ENCODE measurements around the gene ALG14.
A peak's percentile ranks its signal among the peaks of the same experiment; 100 is the strongest.
"Not testable (repeated sequence)": the region's sequence is repeated elsewhere in the genome, so short reads cannot be mapped to it uniquely, and the experiment has no call there.

The ALG14 gene

GRCh38 chr1:95072532-95073419, at the start of gene ALG14:
TSS of gene ALG14 (minus strand) at chr1:95072951. CDS start at chr1:95072898, 53 bp downstream.
- peak; percentile 94 for DNase-seq (ENCODE audit: low read depth)

- DNase-seq (ENCODE audit: low read depth) = no peak
These were observed 49.5 kb upstream of the ALG14 start for GRCh38 chr1:95122151-95122697.

- no peak for DNase-seq (ENCODE audit: low read depth)
These were observed 46.5 kb upstream of the ALG14 start for GRCh38 chr1:95119273-95119672.

GRCh38 chr1:95118710-95119109, 46.0 kb upstream of the ALG14 start:
- no peak for DNase-seq (ENCODE audit: low read depth)

- no peak for DNase-seq (ENCODE audit: low read depth)
These were observed 45.3 kb upstream of the ALG14 start for GRCh38 chr1:95118067-95118499.

GRCh38 chr1:95117207-95118066, 44.7 kb upstream of the ALG14 start, which contains the start of gene TLCD4:
TSS of gene TLCD4 (plus strand) at chr1:95117355. CDS start at chr1:95143902, 26,547 bp downstream.
- peak; percentile 46 for DNase-seq (ENCODE audit: low read depth)

GRCh38 chr1:95116580-95117206, 43.9 kb upstream of the ALG14 start:
- peak; percentile 24 for DNase-seq (ENCODE audit: low read depth)

- no peak for DNase-seq (ENCODE audit: low read depth)
These were observed 43.0 kb upstream of the ALG14 start for GRCh38 chr1:95115708-95116137.

- no peak for DNase-seq (ENCODE audit: low read depth)
These were observed 40.9 kb upstream of the ALG14 start for GRCh38 chr1:95113684-95114083.

GRCh38 chr1:95111014-95111413, 38.3 kb upstream of the ALG14 start:
- DNase-seq (ENCODE audit: low read depth) = no peak

GRCh38 chr1:95108792-95109191, 36.0 kb upstream of the ALG14 start:
- no peak for DNase-seq (ENCODE audit: low read depth)

- peak; percentile 23 for DNase-seq (ENCODE audit: low read depth)
These were observed 25.4 kb upstream of the ALG14 start for GRCh38 chr1:95098196-95098595.

GRCh38 chr1:95097426-95097825, 24.7 kb upstream of the ALG14 start:
- no peak for DNase-seq (ENCODE audit: low read depth)

GRCh38 chr1:95096218-95096841, 23.6 kb upstream of the ALG14 start:
- DNase-seq (ENCODE audit: low read depth) = no peak

- no peak for DNase-seq (ENCODE audit: low read depth)
These were observed 23.1 kb upstream of the ALG14 start for GRCh38 chr1:95095833-95096217.

GRCh38 chr1:95094923-95095322, 22.2 kb upstream of the ALG14 start:
- no peak for DNase-seq (ENCODE audit: low read depth)

GRCh38 chr1:95093296-95093695, 20.5 kb upstream of the ALG14 start:
- no peak for DNase-seq (ENCODE audit: low read depth)

- peak; percentile 4 for DNase-seq (ENCODE audit: low read depth)
These were observed 20.1 kb upstream of the ALG14 start for GRCh38 chr1:95092891-95093290.

- DNase-seq (ENCODE audit: low read depth) = not testable (repeated sequence)
These were observed 18.5 kb upstream of the ALG14 start for GRCh38 chr1:95091290-95091689.

GRCh38 chr1:95089650-95090287, 17.0 kb upstream of the ALG14 start:
- no peak for DNase-seq (ENCODE audit: low read depth)

- DNase-seq (ENCODE audit: low read depth) = no peak
These were observed 15.6 kb upstream of the ALG14 start for GRCh38 chr1:95088303-95088702.

Measured in EH (cell line).